BJ (cell line): ENCODE data around the gene GTPBP6. TPM values are rescaled to one million over a fixed set of nuclear protein-coding genes. Genes with fewer than 3 reads are reported as not detected.

Experiments used
- CTCF ChIA-PET: fragments of 350-600 bp; formaldehyde crosslinking; extraction: SDS; loops from one replicate; lab custom pipeline; 2021; ENCODE audit warnings: antibody characterized with exemption, inconsistent platforms; lab: Yijun Ruan, JAX
- POLR2A ChIA-PET: fragments of 300-600 bp; sonication (Branson Sonifier 250); formaldehyde crosslinking; extraction: SDS; loops from one replicate; lab custom pipeline; 2021; ENCODE audit warnings: antibody characterized with exemption; lab: Charles Lee
- DNase-seq: peaks from one replicate; pipeline ENCODE4 v3.0.0-alpha.2; 2011; ENCODE audit warnings: low read depth
- H3K27me3 ChIP-seq: 2 replicates; pipeline ENCODE4 v1.6.0; 2011; ENCODE audit warnings: low read length; ENCODE audit not compliant: control insufficient read depth, insufficient read depth
- H3K36me3 ChIP-seq: 2 replicates; pipeline ENCODE4 v1.5.1; 2011; ENCODE audit warnings: low read length; ENCODE audit not compliant: control insufficient read depth, insufficient read depth
- H3K4me3 ChIP-seq: 2 replicates; pipeline ENCODE4 v1.5.1; 2011; ENCODE audit warnings: low read depth, mild to moderate bottlenecking, control low read depth, low read length
- CTCF ChIP-seq: IDR thresholded peaks from 2 replicates; pipeline ENCODE4 v1.5.1; 2011; ENCODE audit warnings: low read depth, mild to moderate bottlenecking, control low read depth, inconsistent platforms, low read length, moderate library complexity; ENCODE audit not compliant: insufficient read depth
- polyA plus RNA-seq: library from polyadenylated mRNA; depleted of rRNA; stranded (reverse); fragments of >200 nt; gene quantifications from 2 replicates; pipeline ENCODE4 v1.2.3, GENCODE V29; 2011

GTPBP6 gene
- polyA plus RNA-seq, 1 experiment = 29.2 TPM

- Histone ChIP-seq H3K4me3 (peak overlapping the region; percentile 96), H3K27me3 (no peaks in the 10 kb centered on the region), H3K36me3 (peaks cover 6% of the 10 kb centered on the region)
- ChIA-PET CTCF (no interaction called here), POLR2A (no interaction called here)
- no peak for TF ChIP-seq CTCF
- peak; percentile 91 for DNase-seq
Measured at GRCh38 chrX:318068-318738, 393 bp downstream of the GTPBP6 start.

GRCh38 chrX:317424-318067, 1.1 kb downstream of the GTPBP6 start:
- no peak for DNase-seq
- peak overlapping the region; percentile 96 for H3K4me3 ChIP-seq
- peaks cover 7% of the 10 kb centered on the region for H3K36me3 ChIP-seq
- no peak for TF ChIP-seq CTCF
- CTCF ChIA-PET = no interaction called here
- H3K27me3 ChIP-seq = no peaks in the 10 kb centered on the region
- POLR2A ChIA-PET = no interaction called here

GRCh38 chrX:316351-317325, 2.0 kb downstream of the GTPBP6 start:
- TF ChIP-seq CTCF = no peak
- no peaks in the 10 kb centered on the region for H3K27me3 ChIP-seq
- DNase-seq = no peak
- ChIA-PET POLR2A (no interaction called here), CTCF (no interaction called here)
- no peak overlapping the region for H3K4me3 ChIP-seq
- H3K36me3 ChIP-seq = peaks cover 13% of the 10 kb centered on the region

GRCh38 chrX:314781-315595, 3.6 kb downstream of the GTPBP6 start:
- Histone ChIP-seq H3K4me3 (no peak overlapping the region), H3K36me3 (peaks cover 21% of the 10 kb centered on the region), H3K27me3 (no peaks in the 10 kb centered on the region)
- POLR2A ChIA-PET = no interaction called here
- CTCF ChIA-PET = no interaction called here
- DNase-seq = no peak
- TF ChIP-seq CTCF = no peak
